Activated naive CD8-positive, alpha-beta T cell treated with anti-CD3 and anti-CD28 coated beads for 36 hours (primary cell): ENCODE measurements around the gene RUNX2. TPM values are rescaled to one million over a fixed set of nuclear protein-coding genes. Genes with fewer than 3 reads are reported as not detected.

Experiments
- DNase-seq: peaks from one replicate; pipeline ENCODE4 v3.0.0; 2021
- H3K27ac Mint-ChIP-seq: one replicate; pipeline ENCODE4 v1.8.0; 2022; ENCODE audit warnings: mild to moderate bottlenecking, moderate library complexity, mixed read lengths
- H3K27me3 Mint-ChIP-seq: one replicate; pipeline ENCODE4 v1.8.0; 2022; ENCODE audit warnings: mild to moderate bottlenecking, mixed read lengths
- H3K36me3 Mint-ChIP-seq: one replicate; pipeline ENCODE4 v1.8.0; 2021; ENCODE audit warnings: mild to moderate bottlenecking, mixed read lengths
- H3K4me1 Mint-ChIP-seq: one replicate; pipeline ENCODE4 v1.8.0; 2021; ENCODE audit warnings: mixed read lengths
- H3K4me3 Mint-ChIP-seq: one replicate; pipeline ENCODE4 v1.8.0; 2022; ENCODE audit warnings: mild to moderate bottlenecking, moderate library complexity, mixed read lengths
- H3K9me3 Mint-ChIP-seq: one replicate; pipeline ENCODE4 v1.8.0; 2022; ENCODE audit warnings: mixed read lengths
- total RNA-seq, 2 experiments: library from RNA; stranded (reverse); gene quantifications; one replicate each; pipeline ENCODE4 v1.2.3, GENCODE V29; 2021

The RUNX2 gene
- total RNA-seq, 2 experiments from 2014 or later, result 4.8 to 5.8 TPM

DNA sequence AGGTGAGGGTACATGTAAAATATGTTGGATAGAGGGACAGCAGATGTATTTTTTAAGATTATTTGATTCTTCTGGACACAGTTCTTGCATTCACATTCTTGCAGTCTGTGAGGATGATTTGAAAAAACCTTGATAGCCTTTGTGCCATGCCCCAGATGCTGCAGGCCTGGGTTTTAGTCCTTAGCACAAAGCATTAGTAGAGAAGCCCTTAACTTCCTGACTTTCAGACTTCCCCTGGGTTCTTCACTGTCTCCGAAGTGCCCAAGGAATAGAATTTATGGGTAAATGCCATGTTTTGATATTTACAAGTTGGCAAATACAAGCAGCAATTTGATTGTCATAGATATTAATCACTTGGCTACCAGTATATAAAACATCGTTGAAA lies 117.2 kb downstream of the RUNX2 start:
- Mint-ChIP-seq H3K4me3 (no peak overlapping the region), H3K9me3 (no peaks in the 10 kb centered on the region), H3K36me3 (peaks cover 36% of the 10 kb centered on the region), H3K4me1 (peaks cover 46% of the 10 kb centered on the region), H3K27ac (peak overlapping the region; percentile 47), H3K27me3 (no peaks in the 10 kb centered on the region)
- no peak for DNase-seq

- DNase-seq, result no peak
- no peak overlapping the region for H3K4me3 Mint-ChIP-seq
- no peaks in the 10 kb centered on the region for H3K27me3 Mint-ChIP-seq
- peaks cover 39% of the 10 kb centered on the region for H3K36me3 Mint-ChIP-seq
- no peaks in the 10 kb centered on the region for H3K9me3 Mint-ChIP-seq
- peaks cover 51% of the 10 kb centered on the region for H3K4me1 Mint-ChIP-seq
- peak overlapping the region; percentile 48 for H3K27ac Mint-ChIP-seq
These were observed 117.8 kb downstream of the RUNX2 start for GRCh38 chr6:45445749-45446549.

GRCh38 chr6:45447005-45447404 lies 118.9 kb downstream of the RUNX2 start:
- H3K27me3 Mint-ChIP-seq, result no peaks in the 10 kb centered on the region
- H3K27ac Mint-ChIP-seq, result no peak overlapping the region
- H3K9me3 Mint-ChIP-seq, result no peaks in the 10 kb centered on the region
- H3K36me3 Mint-ChIP-seq, result peaks cover 46% of the 10 kb centered on the region
- H3K4me3 Mint-ChIP-seq, result no peak overlapping the region
- peaks cover 52% of the 10 kb centered on the region for H3K4me1 Mint-ChIP-seq
- no peak for DNase-seq

DNA sequence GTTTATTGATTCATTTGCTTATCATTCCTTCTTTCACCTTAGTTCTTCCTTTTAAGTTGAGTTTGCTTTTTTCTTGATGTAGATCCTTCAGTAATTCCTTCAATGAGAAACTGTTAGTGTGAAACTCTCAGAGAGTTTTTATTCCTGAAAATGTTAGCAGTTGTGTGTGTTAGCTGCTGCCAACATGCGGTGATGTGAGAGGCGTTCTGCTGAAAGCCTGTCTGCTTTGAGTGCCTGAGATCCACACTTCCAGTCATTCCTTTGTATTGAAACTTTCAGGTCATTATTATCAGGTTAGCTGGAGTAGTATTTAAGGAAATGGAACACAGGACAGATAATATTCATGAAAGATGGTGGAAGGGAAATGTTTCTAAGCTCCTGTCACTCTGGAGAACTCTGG lies 119.6 kb downstream of the RUNX2 start:
- Mint-ChIP-seq H3K4me3 (no peak overlapping the region), H3K36me3 (peaks cover 40% of the 10 kb centered on the region), H3K4me1 (peaks cover 50% of the 10 kb centered on the region), H3K27ac (no peak overlapping the region), H3K27me3 (no peaks in the 10 kb centered on the region), H3K9me3 (no peaks in the 10 kb centered on the region)
- no peak for DNase-seq

GRCh38 chr6:45448417-45449389 lies 120.6 kb downstream of the RUNX2 start:
- Mint-ChIP-seq H3K36me3 (peaks cover 36% of the 10 kb centered on the region), H3K9me3 (no peaks in the 10 kb centered on the region), H3K27me3 (no peaks in the 10 kb centered on the region), H3K4me3 (no peak overlapping the region), H3K27ac (no peak overlapping the region), H3K4me1 (peaks cover 48% of the 10 kb centered on the region)
- DNase-seq, result no peak

DNA sequence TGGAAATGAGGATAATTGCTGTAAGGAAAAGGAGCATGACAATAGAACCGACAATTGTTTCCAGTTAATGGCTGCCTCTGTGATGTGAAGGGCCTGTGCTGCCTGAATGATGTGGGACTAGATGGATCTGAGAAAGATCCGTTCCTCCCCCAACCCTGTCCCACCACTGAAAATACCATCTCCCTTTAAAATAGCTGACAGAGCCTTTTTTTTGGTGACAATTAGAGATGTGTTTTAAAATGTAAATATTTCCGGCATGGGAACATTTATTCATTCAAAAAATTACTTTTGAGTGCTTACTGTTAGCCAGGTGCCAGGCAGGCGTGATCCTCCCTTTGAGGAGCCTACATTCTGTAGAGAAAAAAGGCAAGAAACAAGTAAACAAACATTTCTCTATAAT lies 122.0 kb downstream of the RUNX2 start:
- Mint-ChIP-seq H3K4me1 (peaks cover 46% of the 10 kb centered on the region), H3K27ac (no peak overlapping the region), H3K9me3 (no peaks in the 10 kb centered on the region), H3K36me3 (peaks cover 32% of the 10 kb centered on the region), H3K27me3 (no peaks in the 10 kb centered on the region), H3K4me3 (no peak overlapping the region)
- no peak for DNase-seq

GRCh38 chr6:45450831-45451230 lies 122.7 kb downstream of the RUNX2 start:
- H3K4me3 Mint-ChIP-seq, result no peak overlapping the region
- DNase-seq, result no peak
- peaks cover 40% of the 10 kb centered on the region for H3K4me1 Mint-ChIP-seq
- no peaks in the 10 kb centered on the region for H3K27me3 Mint-ChIP-seq
- H3K9me3 Mint-ChIP-seq, result no peaks in the 10 kb centered on the region
- peaks cover 29% of the 10 kb centered on the region for H3K36me3 Mint-ChIP-seq
- H3K27ac Mint-ChIP-seq, result no peak overlapping the region

GRCh38 chr6:45454008-45454911 lies 126.1 kb downstream of the RUNX2 start:
- Mint-ChIP-seq H3K36me3 (peaks cover 30% of the 10 kb centered on the region), H3K27me3 (no peaks in the 10 kb centered on the region)

DNA sequence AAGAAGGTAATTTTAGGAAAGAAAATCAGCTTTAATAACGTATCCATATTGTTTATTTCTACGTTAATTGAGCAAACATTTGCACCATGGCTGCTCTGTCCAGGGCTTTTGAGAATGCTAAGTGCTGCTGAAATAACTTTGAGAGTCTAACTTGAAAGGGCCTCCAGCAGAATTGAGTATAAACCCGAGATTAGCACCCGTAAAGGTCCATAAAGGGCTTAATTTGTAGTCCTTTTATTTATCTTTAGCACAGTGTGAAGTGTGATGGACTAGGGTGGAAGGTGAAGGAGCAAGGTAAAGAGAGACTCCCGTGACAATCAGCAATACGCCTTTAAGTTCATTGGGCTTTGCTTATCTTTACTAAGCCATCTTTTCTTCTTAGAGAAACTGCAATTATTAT lies 127.3 kb downstream of the RUNX2 start:
- Mint-ChIP-seq H3K4me1 (peaks cover 25% of the 10 kb centered on the region), H3K36me3 (peaks cover 24% of the 10 kb centered on the region), H3K27me3 (no peaks in the 10 kb centered on the region), H3K27ac (no peak overlapping the region), H3K9me3 (no peaks in the 10 kb centered on the region), H3K4me3 (no peak overlapping the region)
- no peak for DNase-seq

More at GRCh38 chr6:45454008-45454911, 126.1 kb downstream of the RUNX2 start:
- Mint-ChIP-seq H3K4me1 (peaks cover 35% of the 10 kb centered on the region), H3K4me3 (no peak overlapping the region), H3K9me3 (no peaks in the 10 kb centered on the region), H3K27ac (no peak overlapping the region)
- DNase-seq, result no peak

GRCh38 chr6:45457141-45457540 lies 129.0 kb downstream of the RUNX2 start:
- H3K4me3 Mint-ChIP-seq, result no peak overlapping the region
- H3K36me3 Mint-ChIP-seq, result peaks cover 12% of the 10 kb centered on the region
- no peak overlapping the region for H3K27ac Mint-ChIP-seq
- no peak for DNase-seq
- H3K27me3 Mint-ChIP-seq, result no peaks in the 10 kb centered on the region
- no peaks in the 10 kb centered on the region for H3K9me3 Mint-ChIP-seq
- peaks cover 10% of the 10 kb centered on the region for H3K4me1 Mint-ChIP-seq

- Mint-ChIP-seq H3K4me1 (peaks cover 7% of the 10 kb centered on the region), H3K27ac (no peak overlapping the region), H3K27me3 (no peaks in the 10 kb centered on the region), H3K36me3 (peaks cover 11% of the 10 kb centered on the region), H3K4me3 (no peak overlapping the region), H3K9me3 (no peaks in the 10 kb centered on the region)
- DNase-seq, result no peak
These were observed 130.5 kb downstream of the RUNX2 start for GRCh38 chr6:45458672-45459071.

DNA sequence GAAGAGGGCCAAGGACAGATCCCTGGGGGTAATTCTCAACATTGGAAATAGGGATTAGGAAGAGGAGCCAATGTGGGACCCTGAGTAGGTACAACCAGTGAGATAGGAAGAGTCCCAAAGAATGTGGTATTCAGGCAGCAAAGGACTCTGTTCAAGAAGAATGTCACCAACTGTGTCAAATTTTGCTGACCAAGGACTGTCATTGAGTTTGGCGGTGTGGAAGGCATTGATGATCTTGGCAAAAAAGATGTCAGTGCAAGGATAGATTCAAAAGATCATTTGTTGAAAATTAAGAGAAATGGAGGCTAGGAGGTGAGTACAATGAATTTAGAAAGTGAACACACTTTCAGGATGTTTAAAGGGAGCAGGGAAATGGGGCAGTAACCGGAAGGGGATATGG lies 132.0 kb downstream of the RUNX2 start:
- H3K27ac Mint-ChIP-seq, result no peak overlapping the region
- H3K4me3 Mint-ChIP-seq, result no peak overlapping the region
- H3K36me3 Mint-ChIP-seq, result peaks cover 11% of the 10 kb centered on the region
- no peaks in the 10 kb centered on the region for H3K9me3 Mint-ChIP-seq
- peaks cover 10% of the 10 kb centered on the region for H3K4me1 Mint-ChIP-seq
- H3K27me3 Mint-ChIP-seq, result no peaks in the 10 kb centered on the region
- no peak for DNase-seq

- Mint-ChIP-seq H3K27ac (no peak overlapping the region), H3K4me1 (peaks cover 13% of the 10 kb centered on the region), H3K36me3 (peaks cover 9% of the 10 kb centered on the region), H3K4me3 (no peak overlapping the region), H3K27me3 (no peaks in the 10 kb centered on the region), H3K9me3 (no peaks in the 10 kb centered on the region)
- DNase-seq, result no peak
These were observed 133.4 kb downstream of the RUNX2 start for GRCh38 chr6:45461486-45461885.

GRCh38 chr6:45462190-45463134 lies 134.3 kb downstream of the RUNX2 start:
- peaks cover 8% of the 10 kb centered on the region for H3K36me3 Mint-ChIP-seq
- no peak overlapping the region for H3K27ac Mint-ChIP-seq
- H3K9me3 Mint-ChIP-seq, result no peaks in the 10 kb centered on the region
- no peak overlapping the region for H3K4me3 Mint-ChIP-seq
- DNase-seq, result no peak
- no peaks in the 10 kb centered on the region for H3K27me3 Mint-ChIP-seq
- peaks cover 10% of the 10 kb centered on the region for H3K4me1 Mint-ChIP-seq
